ENCODE measurements around the gene P4HA2. TPM values are rescaled to one million over a fixed set of nuclear protein-coding genes. Genes with fewer than 3 reads are reported as not detected.

The P4HA2 gene
- total RNA-seq, 6 donors from 2014 or later = 37.7 to 85.2 (median 57.5) TPM

DNA sequence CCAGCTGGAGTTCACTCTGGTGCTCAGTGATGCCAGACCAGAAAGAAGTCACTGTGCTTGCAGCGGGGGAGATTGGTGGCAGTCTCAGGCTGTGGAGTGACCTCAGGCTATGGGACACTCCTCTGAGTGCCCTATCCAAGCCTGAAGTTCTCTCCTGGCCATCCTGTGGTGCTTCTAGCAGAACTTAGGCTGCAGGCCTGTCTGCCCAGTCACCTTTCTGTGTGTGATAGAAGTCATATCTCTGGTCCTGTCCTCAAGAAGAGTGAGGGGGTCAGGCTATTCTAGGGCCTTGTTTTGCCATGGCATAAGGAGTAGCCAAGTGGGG is 39.1 kb upstream of the P4HA2 start:
- Histone ChIP-seq H3K4me1 (peaks cover 0 to 11% (median 9%) of the 10 kb centered on the region in 4 donors), H3K4me3 (no peak overlapping the region), H3K9me3 (no peaks in the 10 kb centered on the region), H3K27me3 (no peaks in the 10 kb centered on the region), H3K27ac (no peak overlapping the region), H3K36me3 (no peaks in the 10 kb centered on the region)
- no peak for TF ChIP-seq EP300 (IDR thresholded peaks at IDR 0.05)
- no peak for TF ChIP-seq POLR2A (IDR thresholded peaks at IDR 0.05)
- TF ChIP-seq POLR2AphosphoS5 (IDR thresholded peaks at IDR 0.05) = no peak
- no peak for TF ChIP-seq CTCF (IDR thresholded peaks at IDR 0.05)
- WGBS, 2 donors = 100% methylated on average over 1 of the region's 1 CpG; no CpG with 5 or more reads in 1 of the 2 donors
- DNase-seq (no peak), ATAC-seq (ENCODE audit: low FRiP score in 2 of 2) (no peak)

DNA sequence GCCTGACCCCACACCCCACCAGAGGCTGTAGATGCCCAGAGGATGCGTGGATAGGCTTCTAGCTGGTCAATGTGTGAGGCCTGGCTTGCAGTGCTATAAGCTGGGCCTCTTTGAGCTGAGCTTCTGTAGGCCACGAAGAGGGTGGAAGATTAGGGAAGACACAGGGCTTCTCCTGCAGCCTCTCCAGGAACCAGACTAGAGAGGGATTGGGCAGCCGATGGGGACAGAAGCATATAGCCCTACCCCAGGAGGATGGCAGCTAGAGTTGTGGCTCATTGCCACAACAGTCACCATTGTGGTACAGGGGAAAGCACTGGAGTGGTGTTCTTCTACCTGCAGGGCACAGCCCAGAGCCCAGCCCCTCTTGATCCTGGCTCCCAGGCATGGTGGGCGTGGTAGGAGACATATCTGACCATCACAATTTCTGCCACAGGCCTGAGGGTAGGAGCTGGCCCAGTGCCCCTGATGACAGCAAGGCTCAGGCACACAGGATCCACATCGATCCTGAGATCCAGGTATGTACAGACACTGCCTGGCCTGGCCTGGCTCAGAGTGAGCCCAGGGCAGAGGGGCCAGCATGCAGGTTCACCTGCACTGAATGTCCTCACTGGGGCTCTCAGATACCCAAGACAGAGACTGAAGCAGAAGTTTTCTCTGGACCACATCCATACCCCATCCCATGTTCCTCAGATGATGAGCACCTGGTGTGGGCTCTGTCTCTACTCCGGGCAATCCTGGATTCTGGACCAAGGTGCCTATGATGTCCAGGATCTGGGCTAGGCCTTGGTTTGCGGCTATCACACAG is 38.6 kb upstream of the P4HA2 start:
- no peaks in the 10 kb centered on the region for H3K36me3 ChIP-seq
- H3K27me3 ChIP-seq = no peaks in the 10 kb centered on the region
- no peak for DNase-seq
- ATAC-seq (ENCODE audit: low FRiP score in 2 of 2) = no peak
- H3K9me3 ChIP-seq = no peaks in the 10 kb centered on the region
- no peak overlapping the region for H3K4me3 ChIP-seq
- peak overlapping the region in 1 of 4 donors; percentile 30 for H3K27ac ChIP-seq
- peaks cover 0 to 11% (median 9%) of the 10 kb centered on the region in 4 donors for H3K4me1 ChIP-seq
- WGBS, 2 donors = 91 to 100% methylated on average over 3 to 7 of the region's 7 CpGs
- no peak for TF ChIP-seq EP300 (IDR thresholded peaks at IDR 0.05)

DNA sequence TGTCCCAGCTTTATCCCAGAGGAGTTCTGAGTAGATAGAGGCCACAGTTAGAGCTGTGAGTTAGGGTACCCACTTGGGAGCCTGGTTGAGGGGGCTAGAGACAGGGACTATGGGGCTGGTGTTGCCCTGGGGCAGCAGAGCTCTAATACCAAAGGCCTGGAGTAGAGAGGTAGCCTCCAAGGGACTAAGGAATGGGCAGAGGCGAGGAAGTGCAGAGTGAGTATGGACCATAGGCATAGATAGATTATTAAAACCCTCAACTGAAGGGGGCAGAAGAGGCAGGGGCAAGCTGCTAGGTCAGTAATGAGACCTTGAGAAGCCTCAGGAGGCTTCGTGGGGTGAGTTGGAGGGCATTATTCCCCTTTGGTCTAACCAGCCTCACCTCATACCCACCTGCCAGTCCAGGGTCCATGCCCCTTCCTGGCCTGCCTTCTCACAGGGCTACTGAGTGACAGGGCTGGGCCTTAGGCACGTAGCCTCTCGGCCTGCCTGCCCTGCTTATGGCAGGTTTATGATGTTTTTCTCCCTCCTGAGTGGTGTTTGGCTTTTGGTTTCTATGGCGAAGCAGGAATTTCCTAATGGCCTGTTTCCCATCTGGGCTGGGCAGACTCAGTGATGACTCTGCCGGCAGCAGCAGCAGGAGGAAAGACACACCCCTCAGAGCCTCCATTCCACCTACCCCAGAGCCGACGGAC is 37.8 kb upstream of the P4HA2 start:
- Histone ChIP-seq H3K4me3 (no peak overlapping the region), H3K27ac (peak overlapping the region in 2 of 4 donors; percentile 30 to 53), H3K27me3 (no peaks in the 10 kb centered on the region), H3K4me1 (peaks cover 7 to 16% (median 12%) of the 10 kb centered on the region in 4 donors), H3K36me3 (no peaks in the 10 kb centered on the region), H3K9me3 (no peaks in the 10 kb centered on the region)
- TF ChIP-seq POLR2A (IDR thresholded peaks at IDR 0.05) (no peak), POLR2AphosphoS5 (IDR thresholded peaks at IDR 0.05) (peak in 1 of 2 donors; percentile 16), CTCF (IDR thresholded peaks at IDR 0.05) (no peak)
- WGBS, 2 donors = 43 to 55% methylated on average over 5 to 8 of the region's 8 CpGs
- no peak for DNase-seq
- ATAC-seq (ENCODE audit: low FRiP score in 2 of 2) = peak; percentile 61 to 81

DNA sequence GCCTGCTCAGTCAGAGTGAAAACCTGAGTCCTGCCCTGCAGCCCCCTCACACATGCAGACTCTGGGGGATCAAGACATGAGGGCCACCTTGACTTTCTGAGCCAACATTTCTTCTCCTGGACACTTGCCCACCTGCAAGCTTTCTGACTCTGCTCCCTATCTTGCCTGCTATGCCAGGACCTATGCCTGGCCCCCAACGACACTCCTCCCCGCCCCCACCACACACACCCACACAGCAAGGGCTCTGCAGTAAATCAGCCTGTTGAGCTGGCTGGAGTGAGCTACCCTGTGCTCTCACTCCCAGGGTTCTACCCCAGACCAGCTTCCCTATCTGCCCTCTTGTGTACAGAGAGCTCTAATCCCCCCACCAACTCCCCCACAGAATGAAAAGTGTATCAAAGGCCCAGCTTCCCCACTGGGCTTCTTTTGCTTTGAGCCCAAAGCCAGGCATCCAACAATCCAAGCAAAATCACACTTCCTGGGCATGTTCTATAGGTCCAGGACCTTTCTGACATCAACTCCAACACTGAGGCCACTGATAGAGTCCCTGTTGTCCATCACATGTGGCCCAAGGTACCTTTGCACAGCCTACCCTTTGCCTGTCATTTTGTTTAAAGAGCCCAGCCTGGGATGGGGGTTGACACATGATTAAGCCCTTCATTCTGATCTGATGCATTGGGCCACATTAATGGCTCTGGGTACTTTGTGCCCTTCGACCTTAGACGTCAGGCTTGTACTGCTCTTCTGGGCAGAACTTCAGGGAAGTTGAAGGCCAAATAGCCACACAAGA is 37.1 kb upstream of the P4HA2 start:
- Histone ChIP-seq H3K36me3 (no peaks in the 10 kb centered on the region), H3K27me3 (no peaks in the 10 kb centered on the region), H3K4me1 (peaks cover 8 to 23% (median 12%) of the 10 kb centered on the region in 4 donors), H3K27ac (peak overlapping the region in 2 of 4 donors; percentile 30 to 53), H3K4me3 (no peak overlapping the region), H3K9me3 (no peaks in the 10 kb centered on the region)
- ATAC-seq (ENCODE audit: low FRiP score in 2 of 2) = no peak
- WGBS, 2 donors = 68 to 83% methylated on average over 4 of the region's 4 CpGs
- TF ChIP-seq EP300 (IDR thresholded peaks at IDR 0.05) (no peak), CTCF (IDR thresholded peaks at IDR 0.05) (no peak), POLR2A (IDR thresholded peaks at IDR 0.05) (no peak), POLR2AphosphoS5 (IDR thresholded peaks at IDR 0.05) (no peak)
- no peak for DNase-seq

All from upper lobe of left lung (tissue), 6 donors.